Raji (cell line): Measurements from ENCODE around the gene SLC38A4.

Experiments used
- POLR2A ChIP-seq: IDR thresholded peaks from 2 replicates; pipeline ENCODE4 v1.6.1; 2011; ENCODE audit warnings: low read depth, low read length, control low read depth; ENCODE audit not compliant: insufficient read depth

SLC38A4 gene

DNA sequence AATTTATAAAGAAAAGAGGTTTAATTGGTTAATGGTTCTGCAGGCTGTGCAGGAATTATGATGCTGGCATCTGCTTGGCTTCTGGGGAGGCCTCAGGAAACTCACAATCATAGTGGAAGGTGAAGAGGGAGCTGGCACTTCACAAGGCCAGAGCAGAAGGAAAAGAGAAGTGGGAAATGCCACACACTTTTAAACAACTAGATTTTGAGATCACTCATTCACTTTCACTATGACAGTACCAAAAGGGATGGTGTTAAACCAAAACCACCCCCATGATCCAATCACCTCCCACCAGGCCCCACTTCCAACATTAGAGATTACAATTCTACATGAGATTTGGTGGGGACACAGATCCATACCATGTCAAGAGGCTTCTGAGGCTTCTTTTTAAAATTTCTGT, 62.6 kb downstream of the SLC38A4 start:
- TF ChIP-seq POLR2A = no peak

DNA sequence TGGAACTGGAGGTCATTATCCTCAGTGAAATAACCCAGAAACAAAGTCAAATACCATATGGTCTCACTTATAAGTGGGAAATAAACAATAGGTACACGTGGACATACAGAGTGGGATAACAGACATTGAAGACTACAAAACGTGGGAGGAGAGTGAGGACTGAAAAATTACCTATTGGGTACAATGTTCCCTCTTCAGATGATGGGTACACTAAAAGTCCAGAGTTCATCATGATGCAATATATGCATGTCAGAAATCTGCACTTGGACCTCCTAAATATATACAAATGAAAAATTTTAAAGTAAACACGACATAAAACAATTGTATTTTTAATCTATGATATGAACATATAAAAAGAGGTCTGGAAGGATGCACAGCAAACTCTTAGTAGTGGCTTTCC, 71.2 kb downstream of the SLC38A4 start:
- TF ChIP-seq POLR2A = no peak

DNA sequence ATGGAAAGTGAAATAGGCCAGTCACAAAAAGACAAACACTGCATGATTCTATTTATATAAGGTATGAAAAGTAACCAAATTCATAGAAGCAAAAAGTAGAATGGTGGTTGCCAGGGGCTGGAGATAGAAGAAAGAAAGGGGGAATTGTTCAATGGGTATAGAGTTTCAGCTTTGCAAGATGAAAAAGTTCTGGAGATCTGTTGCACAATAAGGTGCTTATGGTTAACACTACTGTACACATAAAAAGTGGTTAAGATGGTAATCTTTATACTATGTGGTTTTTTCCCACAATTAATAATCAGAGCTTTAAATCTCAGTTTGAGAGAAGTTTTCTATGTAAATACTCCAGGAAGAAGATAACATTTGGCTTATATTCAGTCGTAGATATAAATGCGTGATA, 73.4 kb downstream of the SLC38A4 start:
- no peak for TF ChIP-seq POLR2A

DNA sequence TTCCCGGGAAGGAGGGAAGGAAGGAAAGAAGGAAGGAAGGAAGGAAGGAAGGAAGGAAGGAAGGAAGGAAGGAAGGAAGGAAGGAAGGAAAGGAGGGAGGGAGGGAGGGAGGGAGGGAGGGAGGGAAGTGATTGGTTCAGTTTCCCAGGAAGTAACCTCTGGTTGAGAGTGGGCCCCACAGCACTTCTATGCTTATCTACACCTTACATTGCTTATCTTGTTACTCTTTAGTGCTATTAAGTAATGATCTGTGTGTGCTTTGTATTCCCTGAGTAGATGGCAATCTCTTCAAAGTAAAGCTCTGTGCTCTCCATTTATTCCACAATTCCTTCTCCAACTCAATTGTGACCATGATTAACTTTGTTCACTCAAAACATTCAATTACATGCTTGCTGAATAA, 74.6 kb downstream of the SLC38A4 start:
- no peak for TF ChIP-seq POLR2A

GRCh38 chr12:46749322-46749721, 76.5 kb downstream of the SLC38A4 start:
- no peak for TF ChIP-seq POLR2A

GRCh38 chr12:46744283-46744682, 81.5 kb downstream of the SLC38A4 start:
- no peak for TF ChIP-seq POLR2A

- TF ChIP-seq POLR2A = no peak
Measured at GRCh38 chr12:46743456-46743855, 82.3 kb downstream of the SLC38A4 start.

DNA sequence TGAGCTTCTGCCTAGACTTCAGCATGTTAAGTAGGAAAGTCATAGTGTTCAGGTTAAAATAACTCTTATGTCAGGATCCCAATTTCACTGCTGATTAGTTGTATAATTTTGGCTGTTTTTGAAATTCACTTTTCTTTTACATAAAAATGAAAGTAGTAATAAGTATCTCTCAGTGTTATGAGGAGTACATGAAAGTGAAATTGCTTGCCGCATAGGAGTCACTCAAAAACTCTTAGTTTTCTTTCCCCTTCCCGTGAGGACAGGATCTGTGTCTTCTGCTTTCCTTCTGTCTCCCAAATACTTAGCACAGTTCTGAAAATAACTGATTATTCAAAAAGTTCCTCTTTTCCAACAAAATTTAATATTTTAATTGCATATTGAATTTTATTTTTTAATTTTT, 100.5 kb downstream of the SLC38A4 start:
- no peak for TF ChIP-seq POLR2A

DNA sequence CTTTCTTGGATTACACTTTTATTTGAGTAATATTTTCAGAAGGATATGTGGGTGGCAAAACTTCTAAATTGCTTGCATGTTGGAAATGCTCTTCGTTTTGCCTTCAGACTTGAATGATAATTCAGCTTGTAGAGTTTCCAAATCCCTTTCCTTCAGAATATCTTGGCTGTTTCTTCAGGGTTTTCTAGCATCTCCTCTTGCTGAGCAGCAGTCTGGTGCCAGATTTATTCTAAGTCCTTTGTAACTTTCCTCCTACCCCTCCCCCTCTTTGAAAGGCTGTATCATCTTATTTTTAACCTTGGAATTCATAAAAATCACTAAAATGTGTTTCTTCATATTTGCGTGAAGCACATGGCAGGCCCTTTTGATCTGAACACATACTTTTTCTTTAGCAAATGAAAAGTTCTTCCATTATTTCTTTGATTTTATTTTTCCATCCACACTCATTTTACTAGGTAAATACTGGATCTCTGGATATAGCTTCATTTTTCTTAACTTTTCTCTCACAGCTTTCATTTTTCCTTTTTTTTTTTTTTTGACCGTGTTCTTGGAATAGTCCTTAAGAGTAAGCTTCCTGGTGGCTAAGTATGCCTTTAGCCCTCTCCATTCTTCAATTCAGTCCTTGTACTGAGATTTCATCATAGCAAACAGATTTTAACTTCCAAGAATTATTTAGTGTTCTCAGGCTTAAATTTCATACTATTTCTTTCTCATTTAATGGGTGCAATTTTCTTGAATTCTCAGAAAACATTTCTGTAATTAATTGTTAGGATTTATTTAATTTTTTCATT, 102.0 kb downstream of the SLC38A4 start:
- no peak for TF ChIP-seq POLR2A

- TF ChIP-seq POLR2A = no peak
Measured at GRCh38 chr12:46722394-46723185, 103.2 kb downstream of the SLC38A4 start.

DNA sequence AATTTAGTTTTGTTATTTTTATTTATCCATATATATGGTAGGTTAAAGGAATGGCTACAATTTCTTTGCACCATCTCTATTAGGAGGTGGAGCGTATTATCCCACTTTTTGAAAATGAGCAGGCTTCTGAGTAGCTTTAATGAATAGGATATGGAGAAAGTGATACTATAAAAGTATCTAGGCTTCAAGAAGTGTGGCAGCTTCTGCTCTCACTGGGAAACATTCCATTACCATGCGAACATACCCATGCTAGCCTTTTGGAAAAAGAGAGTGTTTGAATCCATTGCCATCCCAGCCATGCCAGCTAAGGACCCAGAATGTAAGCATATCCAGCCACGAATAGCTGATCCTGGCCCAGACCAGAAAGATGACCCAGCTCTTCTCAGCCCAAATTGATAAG, 107.3 kb downstream of the SLC38A4 start:
- TF ChIP-seq POLR2A = no peak

GRCh38 chr12:46717868-46718267, 107.9 kb downstream of the SLC38A4 start:
- no peak for TF ChIP-seq POLR2A

- no peak for TF ChIP-seq POLR2A
Measured at GRCh38 chr12:46717159-46717558, 108.6 kb downstream of the SLC38A4 start.
